ENCODE results near the gene HTATSF1. TPM values are rescaled to one million over a fixed set of nuclear protein-coding genes. Genes with fewer than 3 reads are reported as not detected.

The HTATSF1 gene
- total RNA-seq, result 10 to 100 TPM; 34.8 to 42.3 TPM

- peaks cover 14% of the 10 kb centered on the region for H3K36me3 Mint-ChIP-seq (ENCODE audit: low read depth)
- POLR2A ChIA-PET, result interaction anchor here (1.0 kb wide), 1 partner anchor 383 kb away, joined by 4 read pairs; the partner anchor contains the start of gene RBMX
- ATAC-seq, result peak; percentile 3
These were observed at the start of gene HTATSF1 for GRCh38 chrX:136497556-136498052. HTATSF1 (plus strand) TSS chrX:136497592; CDS start chrX:136497685, 93 bp downstream.

GRCh38 chrX:136447968-136448367 is 49.4 kb upstream of the HTATSF1 start:
- no peaks in the 10 kb centered on the region for H3K36me3 Mint-ChIP-seq (ENCODE audit: low read depth)

More at GRCh38 chrX:136497556-136498052, at the start of gene HTATSF1:
- Mint-ChIP-seq H3K4me1 (peaks cover 18% of the 10 kb centered on the region), H3K27ac (peak within 1 kb of the TSS; percentile 92), H3K4me3 (peak within 1 kb of the TSS; percentile 83), H3K27me3 (no peaks in the 10 kb centered on the region), H3K9me3 (ENCODE audit: low read depth) (no peaks in the 10 kb centered on the region)
- intact Hi-C loops (cut with DNase I, micrococcal nuclease), result loop anchor here (1.0 to 5.0 kb wide), 12 partner anchors 80 to 975 kb away; partner anchors contain the start of genes MAP7D3 (in 2 of the 2), CD40LG (in 1 of the 2), FHL1 (in 1 of the 2) and INTS6L (in 1 of the 2)
- CTCF ChIA-PET, result interaction anchor here (1.6 kb wide), 1 partner anchor 81 kb away, joined by 3 read pairs; no protein-coding TSS in a partner anchor
- no peak for DNase-seq

DNA sequence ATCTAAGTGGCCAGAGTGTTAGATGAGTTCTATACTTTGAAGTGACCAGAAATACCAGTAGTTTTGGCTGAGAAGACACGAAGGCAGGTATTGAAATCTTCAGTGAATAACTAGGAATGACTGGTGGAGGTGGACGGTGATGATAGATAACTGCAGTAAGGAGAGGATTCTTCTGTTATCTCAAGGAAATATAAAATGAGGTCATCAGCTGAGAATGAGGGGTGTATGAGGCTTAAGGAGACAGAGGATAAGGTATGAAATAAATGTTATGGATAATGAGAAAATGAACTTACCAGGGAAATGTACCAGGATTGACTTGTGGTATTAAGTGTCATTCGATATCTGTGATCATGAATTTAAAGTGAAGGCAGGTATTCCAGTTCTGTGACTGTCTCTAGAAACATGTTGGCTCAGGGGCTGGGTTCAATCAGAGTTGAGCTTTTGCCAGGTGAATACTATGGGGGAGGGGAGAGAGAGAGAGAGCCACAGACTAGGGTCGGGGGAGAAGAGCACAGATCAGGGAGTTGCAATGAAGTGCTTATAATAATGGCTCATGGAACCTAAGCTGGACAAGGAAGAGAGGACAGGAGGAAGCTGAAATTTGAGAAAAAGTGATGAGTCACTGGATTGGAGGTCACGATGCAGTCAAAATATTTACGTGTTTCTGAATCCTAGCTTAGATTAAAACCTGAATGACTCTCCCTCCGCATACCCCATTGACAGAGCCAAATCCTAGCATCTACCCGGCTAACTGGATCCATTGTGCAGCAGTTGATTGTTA is 47.2 kb upstream of the HTATSF1 start:
- no peak for ATAC-seq
- Mint-ChIP-seq H3K9me3 (ENCODE audit: low read depth) (no peaks in the 10 kb centered on the region), H3K4me1 (no peaks in the 10 kb centered on the region), H3K36me3 (ENCODE audit: low read depth) (no peaks in the 10 kb centered on the region), H3K27ac (no peak overlapping the region), H3K27me3 (no peaks in the 10 kb centered on the region), H3K4me3 (no peak overlapping the region)
- intact Hi-C loops (cut with DNase I, micrococcal nuclease), result no loop called here
- no peak for DNase-seq
- ChIA-PET POLR2A (no interaction called here), CTCF (no interaction called here)

More at GRCh38 chrX:136447968-136448367, 49.4 kb upstream of the HTATSF1 start:
- Mint-ChIP-seq H3K27ac (no peak overlapping the region), H3K9me3 (ENCODE audit: low read depth) (no peaks in the 10 kb centered on the region), H3K4me3 (no peak overlapping the region), H3K4me1 (no peaks in the 10 kb centered on the region), H3K27me3 (no peaks in the 10 kb centered on the region)
- DNase-seq (no peak), ATAC-seq (no peak)
- ChIA-PET POLR2A (no interaction called here), CTCF (no interaction called here)
- intact Hi-C loops (cut with DNase I, micrococcal nuclease), result no loop called here

- intact Hi-C loops (cut with DNase I, micrococcal nuclease), result no loop called here
- Mint-ChIP-seq H3K9me3 (ENCODE audit: low read depth) (no peaks in the 10 kb centered on the region), H3K27ac (no peak overlapping the region), H3K36me3 (ENCODE audit: low read depth) (no peaks in the 10 kb centered on the region), H3K27me3 (no peaks in the 10 kb centered on the region), H3K4me1 (no peaks in the 10 kb centered on the region), H3K4me3 (no peak overlapping the region)
- no peak for DNase-seq
- no peak for ATAC-seq
- ChIA-PET POLR2A (no interaction called here), CTCF (no interaction called here)
These were observed 44.8 kb upstream of the HTATSF1 start for GRCh38 chrX:136452614-136453013.

DNA sequence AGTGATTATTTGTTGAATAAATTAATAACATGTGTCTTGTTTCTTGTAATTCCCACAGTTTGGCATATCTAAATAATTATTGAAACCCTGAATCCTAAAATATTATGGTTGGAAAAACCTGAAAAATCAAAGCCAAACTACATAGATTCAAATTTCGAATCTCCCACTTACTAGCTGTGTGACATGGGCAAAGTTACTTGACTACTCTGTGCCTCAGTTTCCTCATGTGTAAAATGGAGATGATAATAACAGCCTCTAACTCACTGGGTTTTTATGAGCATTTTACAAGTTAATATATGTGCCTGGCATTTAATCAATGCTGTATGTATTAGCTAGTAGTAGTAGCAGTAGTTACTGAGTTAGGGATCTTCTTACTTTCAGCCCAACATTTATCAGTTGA is 44.3 kb upstream of the HTATSF1 start:
- Mint-ChIP-seq H3K27me3 (no peaks in the 10 kb centered on the region), H3K36me3 (ENCODE audit: low read depth) (no peaks in the 10 kb centered on the region), H3K4me1 (no peaks in the 10 kb centered on the region), H3K9me3 (ENCODE audit: low read depth) (no peaks in the 10 kb centered on the region), H3K4me3 (no peak overlapping the region), H3K27ac (no peak overlapping the region)
- POLR2A ChIA-PET, result no interaction called here
- intact Hi-C loops (cut with DNase I, micrococcal nuclease), result no loop called here
- CTCF ChIA-PET, result no interaction called here
- DNase-seq (no peak), ATAC-seq (no peak)

GRCh38 chrX:136453771-136454170 is 43.6 kb upstream of the HTATSF1 start:
- Mint-ChIP-seq H3K27me3 (no peaks in the 10 kb centered on the region), H3K4me1 (no peaks in the 10 kb centered on the region), H3K9me3 (ENCODE audit: low read depth) (no peaks in the 10 kb centered on the region), H3K27ac (no peak overlapping the region), H3K36me3 (ENCODE audit: low read depth) (no peaks in the 10 kb centered on the region), H3K4me3 (no peak overlapping the region)
- ChIA-PET POLR2A (no interaction called here), CTCF (no interaction called here)
- ATAC-seq (no peak), DNase-seq (no peak)
- intact Hi-C loops (cut with DNase I, micrococcal nuclease), result no loop called here

GRCh38 chrX:136456133-136456532 is 41.3 kb upstream of the HTATSF1 start:
- intact Hi-C loops (cut with DNase I, micrococcal nuclease), result no loop called here
- Mint-ChIP-seq H3K36me3 (ENCODE audit: low read depth) (no peaks in the 10 kb centered on the region), H3K27ac (no peak overlapping the region), H3K9me3 (ENCODE audit: low read depth) (no peaks in the 10 kb centered on the region), H3K4me3 (no peak overlapping the region), H3K4me1 (no peaks in the 10 kb centered on the region), H3K27me3 (no peaks in the 10 kb centered on the region)
- ChIA-PET CTCF (interaction anchor here (0.6 to 0.9 kb wide), 3 partner anchors 20 to 593 kb away, joined by 3 read pairs; no protein-coding TSS in a partner anchor), POLR2A (interaction anchor here (0.7 kb wide), 1 partner anchor 141 kb away, joined by 4 read pairs; no protein-coding TSS in a partner anchor)
- DNase-seq (no peak), ATAC-seq (no peak)

- no peak overlapping the region for H3K4me3 Mint-ChIP-seq
These were observed 40.0 kb upstream of the HTATSF1 start for GRCh38 chrX:136457303-136457917.

GRCh38 chrX:136464589-136464988 is 32.8 kb upstream of the HTATSF1 start:
- no peaks in the 10 kb centered on the region for H3K4me1 Mint-ChIP-seq

More at GRCh38 chrX:136457303-136457917, 40.0 kb upstream of the HTATSF1 start:
- intact Hi-C loops (cut with DNase I, micrococcal nuclease), result no loop called here
- H3K27me3 Mint-ChIP-seq, result no peaks in the 10 kb centered on the region
- POLR2A ChIA-PET, result no interaction called here
- H3K4me1 Mint-ChIP-seq, result no peaks in the 10 kb centered on the region
- no peak for ATAC-seq
- H3K9me3 Mint-ChIP-seq (ENCODE audit: low read depth), result no peaks in the 10 kb centered on the region
- CTCF ChIA-PET, result no interaction called here
- H3K27ac Mint-ChIP-seq, result no peak overlapping the region
- no peak for DNase-seq
- H3K36me3 Mint-ChIP-seq (ENCODE audit: low read depth), result no peaks in the 10 kb centered on the region

DNA sequence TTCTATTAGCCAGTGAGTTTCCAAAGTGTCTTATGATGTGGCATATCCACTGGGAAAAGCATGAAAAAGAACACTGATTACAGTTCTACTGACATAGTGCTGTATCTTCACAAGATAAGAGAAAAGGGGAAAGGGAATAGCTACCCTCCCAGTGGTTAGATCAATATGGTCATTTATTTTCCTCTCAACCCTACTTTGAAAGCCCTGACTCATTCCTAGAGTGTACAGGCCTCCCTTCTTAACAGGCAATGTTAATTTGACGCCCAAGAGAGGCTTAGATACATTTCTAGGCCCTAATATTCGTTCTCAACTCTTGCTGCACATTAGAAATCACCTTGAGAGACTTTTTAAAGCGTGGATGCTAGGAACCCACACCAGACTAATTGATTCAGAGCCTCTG is 30.1 kb upstream of the HTATSF1 start:
- Mint-ChIP-seq H3K9me3 (ENCODE audit: low read depth) (no peaks in the 10 kb centered on the region), H3K27me3 (no peaks in the 10 kb centered on the region), H3K4me1 (no peaks in the 10 kb centered on the region), H3K36me3 (ENCODE audit: low read depth) (no peaks in the 10 kb centered on the region), H3K27ac (no peak overlapping the region), H3K4me3 (no peak overlapping the region)
- ChIA-PET POLR2A (no interaction called here), CTCF (no interaction called here)
- ATAC-seq, result no peak
- intact Hi-C loops (cut with DNase I, micrococcal nuclease), result no loop called here
- no peak for DNase-seq

More at GRCh38 chrX:136464589-136464988, 32.8 kb upstream of the HTATSF1 start:
- ChIA-PET CTCF (no interaction called here), POLR2A (no interaction called here)
- intact Hi-C loops (cut with DNase I, micrococcal nuclease), result no loop called here
- Mint-ChIP-seq H3K27me3 (no peaks in the 10 kb centered on the region), H3K36me3 (ENCODE audit: low read depth) (no peaks in the 10 kb centered on the region), H3K27ac (no peak overlapping the region), H3K9me3 (ENCODE audit: low read depth) (no peaks in the 10 kb centered on the region), H3K4me3 (no peak overlapping the region)
- no peak for DNase-seq
- no peak for ATAC-seq

- ChIA-PET POLR2A (no interaction called here), CTCF (no interaction called here)
- no peaks in the 10 kb centered on the region for H3K9me3 Mint-ChIP-seq (ENCODE audit: low read depth)
- H3K27ac Mint-ChIP-seq, result no peak overlapping the region
- intact Hi-C loops (cut with DNase I, micrococcal nuclease), result no loop called here
- no peaks in the 10 kb centered on the region for H3K27me3 Mint-ChIP-seq
- DNase-seq (no peak), ATAC-seq (no peak)
- no peak overlapping the region for H3K4me3 Mint-ChIP-seq
- no peaks in the 10 kb centered on the region for H3K36me3 Mint-ChIP-seq (ENCODE audit: low read depth)
- no peaks in the 10 kb centered on the region for H3K4me1 Mint-ChIP-seq
These were observed 28.8 kb upstream of the HTATSF1 start for GRCh38 chrX:136468391-136469103.
